Breast epithelium (tissue), 3 donors: ENCODE data around the gene FUNDC2.

ENCODE experiments used
- POLR2A ChIP-seq: fragments of 450-650 bp; IDR thresholded peaks from one replicate; pipeline ENCODE4 v1.6.1; 2016; ENCODE audit warnings: antibody characterized with exemption, mild to moderate bottlenecking, moderate library complexity
- TF ChIP-seq, protein P1 (sequence below), 3 donors: fragments of 450-650 bp; IDR thresholded peaks; one replicate each; pipeline ENCODE4 v1.5.1; 2016 to 2017; ENCODE audit warnings: antibody characterized with exemption in 3 of 3, mild to moderate bottlenecking in 3 of 3, moderate library complexity in 3 of 3

DNA sequence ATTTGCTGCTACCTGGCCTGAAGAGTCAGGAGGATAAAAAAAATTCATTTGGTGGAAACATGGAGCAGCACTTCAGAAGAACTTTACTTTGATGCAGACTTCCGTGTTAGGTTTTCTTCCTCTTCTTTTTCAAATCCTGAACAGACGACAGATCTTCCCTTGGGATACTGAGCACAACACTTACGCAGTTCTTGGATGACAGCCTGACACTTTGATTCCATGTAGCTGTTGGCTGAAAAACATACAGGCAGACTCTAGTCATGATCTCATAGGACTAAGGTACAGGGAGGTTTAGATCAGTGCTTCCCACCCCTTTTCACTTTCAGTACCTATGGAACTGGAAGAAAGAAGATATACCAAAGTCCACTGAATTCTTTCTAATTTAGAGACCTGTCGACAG, 35.1 kb downstream of the FUNDC2 start:
- TF ChIP-seq, protein P1, sequence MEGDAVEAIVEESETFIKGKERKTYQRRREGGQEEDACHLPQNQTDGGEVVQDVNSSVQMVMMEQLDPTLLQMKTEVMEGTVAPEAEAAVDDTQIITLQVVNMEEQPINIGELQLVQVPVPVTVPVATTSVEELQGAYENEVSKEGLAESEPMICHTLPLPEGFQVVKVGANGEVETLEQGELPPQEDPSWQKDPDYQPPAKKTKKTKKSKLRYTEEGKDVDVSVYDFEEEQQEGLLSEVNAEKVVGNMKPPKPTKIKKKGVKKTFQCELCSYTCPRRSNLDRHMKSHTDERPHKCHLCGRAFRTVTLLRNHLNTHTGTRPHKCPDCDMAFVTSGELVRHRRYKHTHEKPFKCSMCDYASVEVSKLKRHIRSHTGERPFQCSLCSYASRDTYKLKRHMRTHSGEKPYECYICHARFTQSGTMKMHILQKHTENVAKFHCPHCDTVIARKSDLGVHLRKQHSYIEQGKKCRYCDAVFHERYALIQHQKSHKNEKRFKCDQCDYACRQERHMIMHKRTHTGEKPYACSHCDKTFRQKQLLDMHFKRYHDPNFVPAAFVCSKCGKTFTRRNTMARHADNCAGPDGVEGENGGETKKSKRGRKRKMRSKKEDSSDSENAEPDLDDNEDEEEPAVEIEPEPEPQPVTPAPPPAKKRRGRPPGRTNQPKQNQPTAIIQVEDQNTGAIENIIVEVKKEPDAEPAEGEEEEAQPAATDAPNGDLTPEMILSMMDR (IDR thresholded peaks at IDR 0.05): no peak
- TF ChIP-seq POLR2A: no peak
